CD8-positive, alpha-beta memory T cell (primary cell): Measurements from ENCODE around the gene NTNG1. TPM values are rescaled to one million over a fixed set of nuclear protein-coding genes. Genes with fewer than 3 reads are reported as not detected.
"Not testable (repeated sequence)": the region's sequence is repeated elsewhere in the genome, so short reads cannot be mapped to it uniquely, and the experiment has no call there.

ENCODE experiments used
- CTCF ChIA-PET: fragments of 350-600 bp; sonication (Branson Sonifier 250); formaldehyde crosslinking; loops from one replicate; lab custom pipeline; 2021; ENCODE audit warnings: antibody characterized with exemption; lab: Charles Lee
- POLR2A ChIA-PET: fragments of 350-600 bp; sonication (Branson Sonifier 250); formaldehyde crosslinking; loops from one replicate; lab custom pipeline; 2021; ENCODE audit warnings: antibody characterized with exemption; lab: Charles Lee
- DNase-seq, 5 donors: peaks; one replicate each; pipeline versions ENCODE4 v3.0.0 to v3.0.0-alpha.2; 2020 to 2022; ENCODE audit warnings: mixed read lengths in 1 of 5
- H3K27ac ChIP-seq: one replicate; pipeline ENCODE4 v1.7.0; 2013; ENCODE audit warnings: low read depth, mild to moderate bottlenecking, low read length, moderate library complexity
- H3K27me3 ChIP-seq: 2 replicates; pipeline ENCODE4 v1.7.0; 2013; ENCODE audit warnings: low read length, mild to moderate bottlenecking; ENCODE audit not compliant: insufficient read depth, poor library complexity, severe bottlenecking
- H3K36me3 ChIP-seq: 2 replicates; pipeline ENCODE4 v1.7.0; 2013; ENCODE audit warnings: mild to moderate bottlenecking, low read length, moderate library complexity; ENCODE audit not compliant: insufficient read depth
- H3K4me1 ChIP-seq: 2 replicates; pipeline ENCODE4 v1.7.0; 2013; ENCODE audit warnings: mild to moderate bottlenecking, low read length, moderate library complexity; ENCODE audit not compliant: insufficient read depth
- H3K4me3 ChIP-seq: 2 replicates; pipeline ENCODE4 v1.7.0; 2013; ENCODE audit warnings: mild to moderate bottlenecking, low read length
- H3K9me3 ChIP-seq: 2 replicates; pipeline ENCODE4 v1.7.0; 2013; ENCODE audit warnings: mild to moderate bottlenecking, low read length
- H3K27ac Mint-ChIP-seq, 8 donors: one replicate each; pipeline ENCODE4 v1.8.0; 2020 to 2021; ENCODE audit warnings: mixed read lengths in 8 of 8, mild to moderate bottlenecking in 6 of 8, inconsistent platforms in 3 of 8, moderate library complexity in 3 of 8
- H3K27me3 Mint-ChIP-seq, 2 donors: one replicate each; pipeline ENCODE4 v1.8.0; 2020 to 2021; ENCODE audit warnings: mixed read lengths in 2 of 2, mild to moderate bottlenecking in 1 of 2, moderate library complexity in 1 of 2
- H3K36me3 Mint-ChIP-seq, 3 donors: one replicate each; pipeline ENCODE4 v1.8.0; 2020 to 2021; ENCODE audit warnings: mixed read lengths in 3 of 3, inconsistent platforms in 1 of 3, mild to moderate bottlenecking in 1 of 3
- H3K4me1 Mint-ChIP-seq, 3 donors: one replicate each; pipeline ENCODE4 v1.8.0; 2020 to 2021; ENCODE audit warnings: mixed read lengths in 3 of 3, inconsistent platforms in 1 of 3, mild to moderate bottlenecking in 1 of 3
- H3K4me3 Mint-ChIP-seq, 7 donors: one replicate each; pipeline ENCODE4 v1.8.0; 2020 to 2021; ENCODE audit warnings: mixed read lengths in 7 of 7, mild to moderate bottlenecking in 6 of 7, moderate library complexity in 4 of 7, inconsistent platforms in 2 of 7
- H3K9me3 Mint-ChIP-seq, 5 donors: one replicate each; pipeline ENCODE4 v1.8.0; 2020 to 2022; ENCODE audit warnings: mixed read lengths in 5 of 5, mild to moderate bottlenecking in 3 of 5, moderate library complexity in 2 of 5, inconsistent platforms in 1 of 5
- polyA plus RNA-seq: library from polyadenylated mRNA; unstranded; fragments of 300-500 nt; fragmentation: Illumina TruSeq; gene quantifications from one replicate; pipeline ENCODE4 v1.2.3, GENCODE V29; 2021
- total RNA-seq, 2 experiments: library from RNA; stranded (reverse); gene quantifications; one replicate each; pipeline ENCODE4 v1.2.3, GENCODE V29; 2021

NTNG1 gene
- total and polyA plus RNA-seq, 3 experiments from 2014 or later, result not detected

- Mint-ChIP-seq H3K27me3 (peaks cover 15 to 56% of the 10 kb centered on the region in 2 donors), H3K4me3 (no peak overlapping the region), H3K4me1 (no peaks in the 10 kb centered on the region), H3K9me3 (no peaks in the 10 kb centered on the region), H3K27ac (no peak overlapping the region), H3K36me3 (no peaks in the 10 kb centered on the region)
- ChIA-PET POLR2A (no interaction called here), CTCF (no interaction called here)
- Histone ChIP-seq H3K9me3 (no peaks in the 10 kb centered on the region), H3K36me3 (no peaks in the 10 kb centered on the region), H3K27me3 (peaks cover under 1% of the 10 kb centered on the region), H3K27ac (no peak overlapping the region), H3K4me1 (no peaks in the 10 kb centered on the region), H3K4me3 (no peak overlapping the region)
- DNase-seq, result no peak
These were observed 7.0 kb downstream of the NTNG1 start for GRCh38 chr1:107147843-107148242.

- Histone ChIP-seq H3K27me3 (no peaks in the 10 kb centered on the region), H3K9me3 (no peaks in the 10 kb centered on the region), H3K27ac (no peak overlapping the region), H3K4me1 (no peaks in the 10 kb centered on the region), H3K36me3 (no peaks in the 10 kb centered on the region), H3K4me3 (no peak overlapping the region)
- H3K27ac Mint-ChIP-seq, result no peak overlapping the region
- ChIA-PET CTCF (no interaction called here), POLR2A (no interaction called here)
- H3K27me3 Mint-ChIP-seq, result peaks cover 8 to 50% of the 10 kb centered on the region in 2 donors
- H3K36me3 Mint-ChIP-seq, result no peaks in the 10 kb centered on the region
- H3K4me3 Mint-ChIP-seq, result no peak overlapping the region
- H3K4me1 Mint-ChIP-seq, result no peaks in the 10 kb centered on the region
- no peak for DNase-seq
- H3K9me3 Mint-ChIP-seq, result no peaks in the 10 kb centered on the region
These were observed 9.1 kb downstream of the NTNG1 start for GRCh38 chr1:107149946-107150345.

DNA sequence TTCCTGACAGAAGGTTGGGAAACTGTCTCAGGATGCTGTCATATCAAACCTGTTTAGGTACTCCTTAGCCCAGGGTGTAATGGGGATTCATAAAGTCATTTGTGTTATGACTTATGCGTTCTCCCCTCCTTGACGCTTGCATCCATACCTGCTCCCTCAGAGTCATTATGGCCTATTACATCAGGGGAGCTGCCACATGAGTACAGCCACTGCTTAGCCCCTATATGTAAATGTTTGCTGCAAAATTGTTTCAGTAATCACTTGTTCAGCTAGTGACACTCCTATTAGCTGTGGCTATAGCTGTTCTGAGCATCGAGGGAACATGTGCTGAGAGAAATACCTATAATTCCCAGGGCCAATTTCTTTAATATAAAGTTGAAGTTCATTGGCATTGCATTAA, 10.5 kb downstream of the NTNG1 start:
- Mint-ChIP-seq H3K4me3 (no peak overlapping the region), H3K9me3 (no peaks in the 10 kb centered on the region), H3K27ac (no peak overlapping the region), H3K4me1 (no peaks in the 10 kb centered on the region), H3K36me3 (no peaks in the 10 kb centered on the region), H3K27me3 (peaks cover 8 to 39% of the 10 kb centered on the region in 2 donors)
- CTCF ChIA-PET, result no interaction called here
- Histone ChIP-seq H3K4me1 (no peaks in the 10 kb centered on the region), H3K27ac (no peak overlapping the region), H3K4me3 (no peak overlapping the region), H3K9me3 (no peaks in the 10 kb centered on the region), H3K36me3 (no peaks in the 10 kb centered on the region), H3K27me3 (no peaks in the 10 kb centered on the region)
- POLR2A ChIA-PET, result no interaction called here
- no peak for DNase-seq

- no peak for DNase-seq
- Histone ChIP-seq H3K4me3 (no peak overlapping the region), H3K4me1 (no peaks in the 10 kb centered on the region), H3K27ac (no peak overlapping the region), H3K36me3 (no peaks in the 10 kb centered on the region), H3K9me3 (no peaks in the 10 kb centered on the region), H3K27me3 (no peaks in the 10 kb centered on the region)
- ChIA-PET CTCF (no interaction called here), POLR2A (no interaction called here)
- H3K36me3 Mint-ChIP-seq, result no peaks in the 10 kb centered on the region
- H3K9me3 Mint-ChIP-seq, result no peaks in the 10 kb centered on the region
- H3K27me3 Mint-ChIP-seq, result peaks cover 8 to 37% of the 10 kb centered on the region in 2 donors
- H3K4me3 Mint-ChIP-seq, result no peak overlapping the region
- H3K4me1 Mint-ChIP-seq, result no peaks in the 10 kb centered on the region
- no peak overlapping the region for H3K27ac Mint-ChIP-seq
These were observed 11.6 kb downstream of the NTNG1 start for GRCh38 chr1:107152395-107152794.

GRCh38 chr1:107153014-107153413, 12.2 kb downstream of the NTNG1 start:
- no peaks in the 10 kb centered on the region for H3K9me3 ChIP-seq
- H3K27ac Mint-ChIP-seq, result no peak overlapping the region
- H3K27me3 ChIP-seq, result no peaks in the 10 kb centered on the region
- POLR2A ChIA-PET, result no interaction called here
- DNase-seq, result no peak
- no peak overlapping the region for H3K4me3 Mint-ChIP-seq
- H3K36me3 Mint-ChIP-seq, result no peaks in the 10 kb centered on the region
- CTCF ChIA-PET, result no interaction called here
- H3K9me3 Mint-ChIP-seq, result no peaks in the 10 kb centered on the region
- no peaks in the 10 kb centered on the region for H3K4me1 Mint-ChIP-seq
- peaks cover 7 to 32% of the 10 kb centered on the region in 2 donors for H3K27me3 Mint-ChIP-seq
- no peaks in the 10 kb centered on the region for H3K36me3 ChIP-seq
- H3K27ac ChIP-seq, result no peak overlapping the region
- H3K4me3 ChIP-seq, result no peak overlapping the region
- no peaks in the 10 kb centered on the region for H3K4me1 ChIP-seq

DNA sequence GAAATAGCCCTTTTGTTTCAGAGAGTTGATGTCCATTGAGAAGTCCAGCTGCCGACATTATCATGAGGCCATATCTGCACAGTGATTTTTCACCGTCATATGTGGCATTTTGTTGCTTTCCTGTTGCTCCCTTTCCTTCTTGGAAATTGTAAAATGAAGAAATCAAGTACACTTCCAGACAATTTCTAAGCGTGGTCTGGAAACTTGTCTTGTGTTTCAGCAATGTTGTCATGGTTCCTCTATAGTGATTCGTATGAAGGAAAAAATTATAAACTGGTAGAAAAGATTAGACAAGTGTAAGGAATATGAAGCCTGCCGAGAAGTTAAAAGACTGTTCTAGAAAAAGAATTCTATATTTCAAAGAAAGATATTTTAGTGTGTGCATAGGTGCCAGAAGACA, 17.7 kb downstream of the NTNG1 start:
- CTCF ChIA-PET, result no interaction called here
- H3K4me1 Mint-ChIP-seq, result no peaks in the 10 kb centered on the region
- Histone ChIP-seq H3K27me3 (no peaks in the 10 kb centered on the region), H3K4me1 (no peaks in the 10 kb centered on the region), H3K9me3 (no peaks in the 10 kb centered on the region), H3K27ac (no peak overlapping the region), H3K36me3 (no peaks in the 10 kb centered on the region), H3K4me3 (no peak overlapping the region)
- H3K4me3 Mint-ChIP-seq, result no peak overlapping the region
- H3K9me3 Mint-ChIP-seq, result no peaks in the 10 kb centered on the region
- H3K27me3 Mint-ChIP-seq, result peaks cover 3 to 10% of the 10 kb centered on the region in 2 donors
- POLR2A ChIA-PET, result no interaction called here
- no peaks in the 10 kb centered on the region for H3K36me3 Mint-ChIP-seq
- no peak overlapping the region for H3K27ac Mint-ChIP-seq
- no peak for DNase-seq

GRCh38 chr1:107158991-107159390, 18.2 kb downstream of the NTNG1 start:
- no peaks in the 10 kb centered on the region for H3K27me3 ChIP-seq
- Mint-ChIP-seq H3K27ac (no peak overlapping the region), H3K9me3 (peaks cover 0 to under 1% (median 0%) of the 10 kb centered on the region in 5 donors), H3K36me3 (no peaks in the 10 kb centered on the region), H3K4me3 (no peak overlapping the region), H3K4me1 (no peaks in the 10 kb centered on the region), H3K27me3 (peaks cover 1 to 5% of the 10 kb centered on the region in 2 donors)
- no peaks in the 10 kb centered on the region for H3K9me3 ChIP-seq
- no peaks in the 10 kb centered on the region for H3K4me1 ChIP-seq
- H3K36me3 ChIP-seq, result no peaks in the 10 kb centered on the region
- CTCF ChIA-PET, result no interaction called here
- H3K4me3 ChIP-seq, result no peak overlapping the region
- DNase-seq, result no peak
- no peak overlapping the region for H3K27ac ChIP-seq
- POLR2A ChIA-PET, result no interaction called here

- Mint-ChIP-seq H3K4me3 (no peak overlapping the region), H3K27ac (no peak overlapping the region), H3K27me3 (peaks cover 0 to 4% of the 10 kb centered on the region in 2 donors), H3K36me3 (no peaks in the 10 kb centered on the region), H3K4me1 (no peaks in the 10 kb centered on the region), H3K9me3 (peaks cover 0 to 7% (median 3%) of the 10 kb centered on the region in 5 donors)
- Histone ChIP-seq H3K27ac (no peak overlapping the region), H3K36me3 (no peaks in the 10 kb centered on the region), H3K4me3 (no peak overlapping the region), H3K9me3 (no peaks in the 10 kb centered on the region), H3K27me3 (no peaks in the 10 kb centered on the region), H3K4me1 (no peaks in the 10 kb centered on the region)
- CTCF ChIA-PET, result no interaction called here
- no peak for DNase-seq
- POLR2A ChIA-PET, result no interaction called here
These were observed 21.9 kb downstream of the NTNG1 start for GRCh38 chr1:107162745-107163144.

DNA sequence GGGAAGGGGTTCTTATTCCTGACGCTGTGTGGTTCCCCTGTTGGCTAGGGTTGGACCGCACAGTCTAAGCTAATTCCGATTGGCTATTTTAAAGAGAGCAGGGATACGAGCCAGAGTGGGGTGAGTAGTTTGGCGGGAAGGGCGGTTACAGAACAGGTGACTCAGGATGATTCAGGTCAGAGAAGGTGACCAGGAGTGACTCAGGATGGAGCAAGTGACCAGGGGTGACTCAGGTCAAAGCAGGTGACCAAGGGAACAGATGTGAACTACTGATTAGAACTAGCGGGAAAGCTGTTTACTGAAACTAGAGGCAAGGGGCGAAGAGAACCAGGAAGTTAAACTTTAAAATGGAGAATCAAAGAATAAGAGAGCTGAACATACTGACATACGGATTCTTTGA, 24.1 kb downstream of the NTNG1 start:
- H3K27me3 Mint-ChIP-seq, CTCF ChIA-PET, H3K4me3 Mint-ChIP-seq, H3K9me3 ChIP-seq, DNase-seq, H3K27ac ChIP-seq, H3K36me3 ChIP-seq, H3K4me1 ChIP-seq, H3K9me3 Mint-ChIP-seq, H3K4me1 Mint-ChIP-seq, H3K4me3 ChIP-seq, H3K27ac Mint-ChIP-seq, H3K27me3 ChIP-seq, H3K36me3 Mint-ChIP-seq, POLR2A ChIA-PET: not testable (repeated sequence)
